CD4-positive, CD25-positive, alpha-beta regulatory T cell (primary cell): ENCODE data around the gene SH2B3. TPM values are rescaled to one million over a fixed set of nuclear protein-coding genes. Genes with fewer than 3 reads are reported as not detected.
A peak's percentile ranks its signal among the peaks of the same experiment; 100 is the strongest.

Source experiments
- ATAC-seq, 2 donors: fragments of 150-1000 bp; cut with Tn5 transposase; one replicate each; pipeline ENCODE4 v1.10.0; 2021; ENCODE audit warnings: low read depth in 2 of 2, moderate number of reproducible peaks in 2 of 2, moderate library complexity in 1 of 2
- DNase-seq, 3 donors: peaks; one replicate each; pipeline versions ENCODE4 v3.0.0 to v3.0.0-alpha.2; 2012 to 2022; ENCODE audit warnings: mixed read lengths in 1 of 3
- H3K27ac ChIP-seq: one replicate; pipeline ENCODE4 v1.7.0; 2013; ENCODE audit warnings: mild to moderate bottlenecking, low read length; ENCODE audit not compliant: insufficient read depth, poor library complexity, severe bottlenecking
- H3K27me3 ChIP-seq: one replicate; pipeline ENCODE4 v1.7.0; 2013; ENCODE audit warnings: low read length; ENCODE audit not compliant: control insufficient read depth, insufficient read depth
- H3K36me3 ChIP-seq: one replicate; pipeline ENCODE4 v1.7.0; 2013; ENCODE audit warnings: mild to moderate bottlenecking, low read length, moderate library complexity; ENCODE audit not compliant: control insufficient read depth, insufficient read depth
- H3K4me1 ChIP-seq: 2 replicates; pipeline ENCODE4 v1.7.0; 2013; ENCODE audit warnings: mild to moderate bottlenecking, low read length; ENCODE audit not compliant: insufficient read depth, control insufficient read depth, poor library complexity, severe bottlenecking
- H3K4me3 ChIP-seq: one replicate; pipeline ENCODE4 v1.7.0; 2013; ENCODE audit warnings: low read depth, mild to moderate bottlenecking, low read length, moderate library complexity
- H3K9me3 ChIP-seq, 2 experiments: 1 replicate in 1 of 2; 2 replicates in 1 of 2; pipeline ENCODE4 v1.7.0; 2013; ENCODE audit warnings: low read length in 2 of 2, mild to moderate bottlenecking in 1 of 2, moderate library complexity in 1 of 2; ENCODE audit not compliant: control insufficient read depth in 2 of 2
- H3K27ac Mint-ChIP-seq, 3 donors: one replicate each; pipeline ENCODE4 v1.8.0; 2020 to 2022; ENCODE audit warnings: mild to moderate bottlenecking in 3 of 3, mixed read lengths in 3 of 3, moderate library complexity in 2 of 3
- H3K27me3 Mint-ChIP-seq: one replicate; pipeline ENCODE4 v1.8.0; 2022; ENCODE audit warnings: mild to moderate bottlenecking, mixed read lengths
- H3K36me3 Mint-ChIP-seq: one replicate; pipeline ENCODE4 v1.8.0; 2020; ENCODE audit warnings: mixed read lengths
- H3K4me1 Mint-ChIP-seq, 4 donors: one replicate each; pipeline ENCODE4 v1.8.0; 2020 to 2022; ENCODE audit warnings: mixed read lengths in 4 of 4, mild to moderate bottlenecking in 1 of 4
- H3K4me3 Mint-ChIP-seq, 4 donors: one replicate each; pipeline ENCODE4 v1.8.0; 2020 to 2022; ENCODE audit warnings: mild to moderate bottlenecking in 4 of 4, mixed read lengths in 4 of 4, moderate library complexity in 3 of 4
- H3K9me3 Mint-ChIP-seq, 7 donors: one replicate each; pipeline ENCODE4 v1.8.0; 2020 to 2022; ENCODE audit warnings: mixed read lengths in 7 of 7, mild to moderate bottlenecking in 3 of 7, moderate library complexity in 2 of 7
- polyA plus RNA-seq, 4 donors: library from polyadenylated mRNA; unstranded; fragments of 300-500 nt; fragmentation: Illumina TruSeq; gene quantifications; one replicate each; pipeline ENCODE4 v1.2.3, GENCODE V29; 2021
- total RNA-seq: library from RNA; stranded (reverse); gene quantifications from one replicate; pipeline ENCODE4 v1.2.3, GENCODE V29; 2022

The SH2B3 gene
- total and polyA plus RNA-seq, 5 donors from 2014 or later, result 1.6 to 25.7 (median 3.9) TPM

DNA sequence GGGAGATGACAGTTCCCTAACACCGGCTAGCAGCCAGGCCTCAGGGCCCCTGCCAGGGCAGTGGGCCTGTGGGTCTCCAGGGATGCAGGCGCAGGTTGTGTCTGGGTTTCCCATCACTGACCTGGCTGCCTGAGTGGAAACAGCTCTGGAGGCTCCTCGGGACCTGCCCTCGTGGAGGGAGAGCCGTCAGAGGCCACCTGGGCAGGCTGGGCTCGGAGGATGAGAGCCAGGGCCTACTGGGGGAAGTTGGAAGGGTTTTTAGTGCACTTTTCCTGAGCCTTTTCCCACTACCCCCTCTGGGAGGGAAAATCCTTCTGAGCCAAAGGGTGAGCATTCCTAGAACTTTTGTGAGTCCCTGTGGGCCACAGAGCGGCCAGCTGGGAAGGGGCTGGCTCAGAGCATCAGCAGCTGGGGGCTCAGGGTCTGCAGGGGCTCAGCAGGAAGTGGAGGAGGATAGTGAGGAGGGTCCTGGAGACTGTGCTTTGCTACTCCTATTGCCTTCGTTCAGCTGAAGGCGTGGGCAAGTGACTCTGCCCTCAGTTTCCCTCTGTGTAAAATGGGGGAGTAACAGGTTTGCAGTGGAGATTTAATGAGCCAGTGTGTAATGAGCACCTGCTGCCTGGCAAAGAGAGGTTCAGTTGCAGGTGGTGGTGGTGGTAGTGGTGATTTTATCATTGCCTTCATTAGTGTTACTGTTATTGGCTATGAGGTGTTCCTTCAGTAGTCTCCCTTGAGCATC lies 1.8 kb downstream of the SH2B3 start:
- Mint-ChIP-seq H3K36me3 (no peaks in the 10 kb centered on the region), H3K4me3 (peak overlapping the region; percentile 85 to 96 (median 88)), H3K27ac (peak overlapping the region; percentile 1 to 93 (median 91)), H3K9me3 (no peaks in the 10 kb centered on the region), H3K27me3 (peaks cover 5% of the 10 kb centered on the region), H3K4me1 (peaks cover 12 to 83% (median 44%) of the 10 kb centered on the region in 4 donors)
- ATAC-seq (no peak), DNase-seq (no peak)
- H3K36me3 ChIP-seq, result no peaks in the 10 kb centered on the region
- no peaks in the 10 kb centered on the region for H3K9me3 ChIP-seq
- H3K27me3 ChIP-seq, result no peaks in the 10 kb centered on the region
- H3K4me3 ChIP-seq, result peak overlapping the region; percentile 82
- H3K27ac ChIP-seq, result peak overlapping the region; percentile 91
- H3K4me1 ChIP-seq, result peaks cover 89% of the 10 kb centered on the region

DNA sequence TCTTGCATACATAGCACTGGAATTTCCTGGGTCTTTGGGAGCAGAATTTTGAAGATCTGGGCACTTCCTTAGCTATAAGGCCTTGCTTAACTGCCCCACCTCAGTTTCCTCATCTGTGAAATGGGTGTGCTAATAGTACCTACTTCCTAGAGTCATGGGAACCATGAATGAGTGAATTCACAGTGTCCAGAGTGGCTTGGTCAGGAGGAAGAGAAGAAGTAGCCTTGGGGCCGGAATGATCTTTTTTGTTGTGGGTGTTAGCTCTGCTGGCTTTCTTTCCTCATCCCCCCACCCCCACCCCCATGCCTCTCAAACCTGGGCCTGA lies 2.4 kb downstream of the SH2B3 start:
- Mint-ChIP-seq H3K27ac (peak overlapping the region; percentile 1 to 93 (median 91)), H3K36me3 (no peaks in the 10 kb centered on the region), H3K9me3 (no peaks in the 10 kb centered on the region), H3K4me1 (peaks cover 8 to 85% (median 46%) of the 10 kb centered on the region in 4 donors), H3K4me3 (peak overlapping the region; percentile 85 to 91 (median 88)), H3K27me3 (peaks cover 2% of the 10 kb centered on the region)
- ATAC-seq, result no peak
- Histone ChIP-seq H3K4me1 (peaks cover 92% of the 10 kb centered on the region), H3K9me3 (no peaks in the 10 kb centered on the region), H3K27me3 (no peaks in the 10 kb centered on the region), H3K4me3 (peak overlapping the region; percentile 82), H3K36me3 (no peaks in the 10 kb centered on the region), H3K27ac (peak overlapping the region; percentile 91)
- DNase-seq, result no peak

DNA sequence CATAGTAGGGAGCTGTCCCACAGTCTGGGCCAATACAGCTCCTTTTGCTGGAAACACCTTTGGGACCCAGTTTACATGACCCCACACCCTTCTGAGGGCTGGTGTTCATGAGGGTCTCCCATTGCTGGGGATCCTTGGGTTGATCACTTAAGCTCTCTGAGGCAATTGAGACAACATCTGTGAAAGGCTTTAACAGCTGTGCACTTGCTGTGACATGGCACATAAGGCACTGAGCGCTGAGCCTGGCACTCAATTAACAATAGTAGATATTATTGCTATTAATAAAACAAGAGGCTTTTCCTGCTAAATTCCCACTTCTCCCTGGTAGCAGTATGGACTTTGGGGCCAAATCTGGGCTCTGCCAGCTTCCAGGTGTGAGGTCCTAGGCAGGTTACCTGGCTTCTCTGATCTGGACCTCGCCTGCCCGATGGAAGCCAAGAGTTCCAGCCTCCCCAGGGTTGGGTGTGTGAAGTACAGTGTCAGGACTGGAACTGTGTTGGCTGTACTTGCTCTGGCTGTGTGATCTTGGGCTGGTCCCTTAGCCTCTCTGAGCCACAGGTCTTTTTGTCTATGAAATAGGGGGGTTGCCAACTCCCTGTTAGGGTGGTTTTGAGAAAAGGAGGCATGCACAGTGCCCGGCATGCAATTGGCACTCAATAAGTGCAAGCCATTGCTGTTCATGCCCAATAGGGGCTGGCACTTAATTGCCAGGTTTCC lies 3.1 kb downstream of the SH2B3 start:
- Histone ChIP-seq H3K9me3 (no peaks in the 10 kb centered on the region), H3K4me1 (peaks cover 88% of the 10 kb centered on the region), H3K27me3 (no peaks in the 10 kb centered on the region), H3K36me3 (no peaks in the 10 kb centered on the region), H3K4me3 (peak overlapping the region; percentile 47), H3K27ac (peak overlapping the region; percentile 91)
- ATAC-seq, result no peak
- Mint-ChIP-seq H3K36me3 (no peaks in the 10 kb centered on the region), H3K4me3 (peak overlapping the region; percentile 74 to 91 (median 88)), H3K27ac (peak overlapping the region; percentile 80 to 93 (median 83)), H3K9me3 (no peaks in the 10 kb centered on the region), H3K4me1 (peaks cover 5 to 85% (median 48%) of the 10 kb centered on the region in 4 donors), H3K27me3 (no peaks in the 10 kb centered on the region)
- no peak for DNase-seq

DNA sequence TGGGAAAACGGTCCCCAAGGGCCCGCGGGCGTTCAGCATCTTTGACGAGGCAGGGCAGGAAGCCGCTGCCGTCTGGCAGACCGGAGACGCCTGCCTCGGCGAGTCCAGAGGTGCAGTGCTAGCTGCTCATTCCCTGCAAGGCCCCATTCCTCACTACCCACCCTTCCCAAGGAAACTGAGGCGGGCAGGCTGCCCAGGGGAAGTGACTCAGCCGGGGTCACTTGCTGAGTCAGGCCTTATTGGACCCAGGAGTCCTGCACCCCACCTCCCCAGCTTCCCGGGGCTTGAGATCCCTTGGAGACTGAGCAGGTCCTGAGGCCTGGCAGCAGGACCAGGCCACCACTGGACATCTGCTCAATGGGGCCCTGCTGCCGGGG lies 3.7 kb downstream of the SH2B3 start:
- ATAC-seq (no peak), DNase-seq (no peak)
- Histone ChIP-seq H3K36me3 (no peaks in the 10 kb centered on the region), H3K27ac (peak overlapping the region; percentile 91), H3K4me1 (peaks cover 82% of the 10 kb centered on the region), H3K9me3 (no peaks in the 10 kb centered on the region), H3K27me3 (no peaks in the 10 kb centered on the region), H3K4me3 (peak overlapping the region; percentile 47)
- Mint-ChIP-seq H3K27me3 (no peaks in the 10 kb centered on the region), H3K4me1 (peaks cover 4 to 85% (median 44%) of the 10 kb centered on the region in 4 donors), H3K36me3 (no peaks in the 10 kb centered on the region), H3K9me3 (no peaks in the 10 kb centered on the region), H3K27ac (peak overlapping the region in 2 of 3 donors; percentile 83 to 91), H3K4me3 (peak overlapping the region; percentile 74 to 91 (median 88))

DNA sequence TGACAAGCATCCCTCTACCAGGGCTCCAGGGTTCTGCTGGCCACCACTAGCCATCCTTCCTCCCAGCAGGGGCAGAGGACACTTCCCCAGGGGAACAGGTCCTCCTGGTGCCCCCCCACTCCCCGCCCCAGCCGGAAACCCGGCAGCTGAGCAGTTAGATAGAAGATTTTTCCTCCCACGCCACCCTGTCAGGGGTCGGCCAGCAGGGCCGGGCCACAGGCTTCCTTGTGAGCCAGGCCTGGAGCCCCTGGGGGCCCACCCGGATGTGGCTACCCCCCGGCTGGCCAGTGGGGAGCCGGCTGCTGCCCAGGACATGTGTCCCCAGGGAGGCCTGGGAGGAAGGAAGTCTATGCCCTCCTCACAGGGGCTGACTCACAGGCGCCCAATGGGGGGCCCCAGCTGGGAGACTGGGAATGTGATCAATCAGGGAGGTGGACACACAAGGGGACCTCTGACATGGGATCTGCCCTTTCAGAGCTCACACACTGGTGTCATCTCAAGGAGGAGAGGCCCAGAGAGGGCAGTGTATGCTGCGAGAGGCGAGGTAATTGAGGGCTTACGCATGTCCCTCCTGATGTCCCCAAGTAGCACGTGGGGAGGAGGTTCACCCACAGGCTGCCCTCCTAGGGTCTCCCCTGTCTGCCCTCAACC lies 4.2 kb downstream of the SH2B3 start:
- H3K27ac Mint-ChIP-seq, result peak overlapping the region; percentile 48 to 90 (median 75)
- no peaks in the 10 kb centered on the region for H3K27me3 ChIP-seq
- H3K9me3 Mint-ChIP-seq, result no peaks in the 10 kb centered on the region
- H3K27me3 Mint-ChIP-seq, result no peaks in the 10 kb centered on the region
- H3K36me3 Mint-ChIP-seq, result peaks cover 2% of the 10 kb centered on the region
- DNase-seq (peak in 1 of 3 donors; percentile 16), ATAC-seq (no peak)
- peak overlapping the region; percentile 41 for H3K4me3 ChIP-seq
- H3K27ac ChIP-seq, result peak overlapping the region; percentile 91
- peaks cover 0 to 85% (median 43%) of the 10 kb centered on the region in 4 donors for H3K4me1 Mint-ChIP-seq
- peaks cover 77% of the 10 kb centered on the region for H3K4me1 ChIP-seq
- no peaks in the 10 kb centered on the region for H3K36me3 ChIP-seq
- no peaks in the 10 kb centered on the region for H3K9me3 ChIP-seq
- H3K4me3 Mint-ChIP-seq, result peak overlapping the region in 3 of 4 donors; percentile 74 to 91 (median 86)

DNA sequence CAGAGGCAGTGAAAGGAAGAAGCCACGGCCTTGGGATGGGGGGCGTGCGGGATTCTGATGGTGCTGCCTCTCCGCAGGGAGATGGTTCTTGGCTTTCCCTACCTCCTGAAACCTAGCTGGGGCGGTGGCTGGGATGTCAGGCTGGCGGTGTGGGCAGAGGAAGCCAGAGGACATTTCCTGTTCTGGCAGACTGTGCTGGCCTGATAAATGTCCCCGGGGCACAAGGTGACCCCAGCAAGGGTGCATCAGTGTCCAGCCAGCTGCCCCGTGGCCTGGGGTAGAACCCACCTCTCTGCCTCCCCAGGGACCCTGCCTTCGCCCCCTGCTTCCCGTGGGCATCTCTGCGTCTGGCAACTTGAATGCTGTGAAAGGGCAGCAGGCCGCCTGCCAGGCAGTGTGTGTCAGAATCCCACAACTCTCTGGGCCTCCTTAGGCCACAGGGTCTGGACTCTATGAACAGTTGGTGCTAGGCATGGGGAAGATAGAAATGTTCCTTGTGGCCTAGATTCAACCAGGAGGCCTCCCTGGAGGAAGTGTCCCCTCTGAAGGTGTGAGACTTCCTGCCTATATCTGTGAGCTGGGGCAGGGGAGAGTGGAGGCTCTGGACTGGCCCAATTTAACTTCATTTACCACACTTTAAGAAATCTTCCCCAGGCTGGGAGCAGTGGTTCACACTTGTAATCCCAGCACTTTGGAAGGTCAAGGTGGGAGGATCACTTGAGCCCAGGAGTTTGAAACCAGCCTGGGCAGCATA lies 4.9 kb downstream of the SH2B3 start:
- H3K27ac Mint-ChIP-seq, result peak overlapping the region; percentile 26 to 90 (median 75)
- H3K9me3 Mint-ChIP-seq, result no peaks in the 10 kb centered on the region
- no peaks in the 10 kb centered on the region for H3K27me3 ChIP-seq
- H3K4me1 Mint-ChIP-seq, result peaks cover 0 to 87% (median 46%) of the 10 kb centered on the region in 4 donors
- peak overlapping the region; percentile 12 to 55 (median 41) for H3K4me3 Mint-ChIP-seq
- ATAC-seq (no peak), DNase-seq (no peak)
- no peaks in the 10 kb centered on the region for H3K36me3 ChIP-seq
- no peaks in the 10 kb centered on the region for H3K27me3 Mint-ChIP-seq
- H3K4me1 ChIP-seq, result peaks cover 74% of the 10 kb centered on the region
- peak overlapping the region; percentile 91 for H3K27ac ChIP-seq
- peak overlapping the region; percentile 41 for H3K4me3 ChIP-seq
- no peaks in the 10 kb centered on the region for H3K9me3 ChIP-seq
- H3K36me3 Mint-ChIP-seq, result peaks cover 5% of the 10 kb centered on the region

DNA sequence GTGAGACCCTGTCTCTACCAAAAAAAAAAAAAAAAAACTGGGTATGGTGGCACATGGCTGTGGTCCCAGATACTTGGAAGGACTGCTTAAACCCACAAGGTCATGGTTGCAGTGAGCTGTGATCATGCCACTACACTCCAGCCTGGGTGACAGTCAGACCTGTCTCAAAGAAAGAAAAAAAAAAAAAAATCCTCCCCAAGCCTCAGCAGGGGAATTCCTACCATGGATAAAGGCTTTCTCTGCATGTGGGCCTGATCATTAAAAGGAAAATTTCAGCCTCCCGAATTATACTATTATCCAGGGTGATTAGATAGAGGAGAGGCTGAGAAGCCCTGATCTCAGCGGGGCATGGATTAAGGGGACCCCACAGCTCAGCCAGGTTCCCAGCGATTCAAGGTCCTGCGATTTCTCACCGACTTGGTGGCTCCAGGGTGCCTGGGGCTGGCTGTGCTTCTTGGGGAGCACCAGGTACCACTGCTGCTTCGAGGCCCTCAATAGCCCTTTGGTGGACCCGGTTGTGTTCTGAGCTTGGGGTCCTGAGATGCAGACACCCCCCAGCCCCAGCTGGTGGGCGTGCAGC lies 5.6 kb downstream of the SH2B3 start:
- Histone ChIP-seq H3K4me3 (no peak overlapping the region), H3K4me1 (peaks cover 71% of the 10 kb centered on the region), H3K27me3 (no peaks in the 10 kb centered on the region), H3K27ac (peak overlapping the region; percentile 39), H3K36me3 (no peaks in the 10 kb centered on the region), H3K9me3 (no peaks in the 10 kb centered on the region)
- Mint-ChIP-seq H3K27ac (peak overlapping the region; percentile 26 to 90 (median 59)), H3K27me3 (no peaks in the 10 kb centered on the region), H3K4me3 (peak overlapping the region in 2 of 4 donors; percentile 12 to 35), H3K9me3 (no peaks in the 10 kb centered on the region), H3K36me3 (peaks cover 8% of the 10 kb centered on the region), H3K4me1 (peaks cover 0 to 91% (median 47%) of the 10 kb centered on the region in 4 donors)
- ATAC-seq (no peak), DNase-seq (no peak)
